Measurements from ENCODE around the gene MUC5AC.
"Not testable (repeated sequence)": the region's sequence is repeated elsewhere in the genome, so short reads cannot be mapped to it uniquely, and the experiment has no call there.

DNA sequence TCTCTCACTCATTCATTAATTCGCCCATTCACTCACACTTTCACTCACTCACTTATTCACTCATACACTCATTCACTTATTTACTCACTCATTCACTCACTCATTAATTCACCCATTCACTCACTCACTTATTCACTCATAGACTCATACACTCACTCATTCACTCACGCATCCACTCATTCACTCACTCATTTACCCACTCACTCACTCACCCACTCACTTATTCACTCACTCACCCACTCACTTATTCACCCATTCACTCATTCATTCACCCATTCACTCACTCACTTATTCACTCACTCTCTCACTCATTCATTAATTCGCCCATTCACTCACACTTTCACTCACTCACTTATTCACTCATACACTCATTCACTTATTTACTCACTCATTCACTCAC is 3.1 kb upstream of the MUC5AC start:
- not testable (repeated sequence) for TF ChIP-seq CTCF (IDR thresholded peaks at IDR 0.05; ENCODE audit: low read depth, low read length, missing input control)
- TF ChIP-seq, protein P1, sequence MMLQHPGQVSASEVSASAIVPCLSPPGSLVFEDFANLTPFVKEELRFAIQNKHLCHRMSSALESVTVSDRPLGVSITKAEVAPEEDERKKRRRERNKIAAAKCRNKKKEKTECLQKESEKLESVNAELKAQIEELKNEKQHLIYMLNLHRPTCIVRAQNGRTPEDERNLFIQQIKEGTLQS (IDR thresholded peaks at IDR 0.05), result not testable (repeated sequence)
